GM12891 (cell line): ENCODE data around the gene AMBRA1.

ENCODE experiments used
- DNase-seq: peaks from one replicate; pipeline ENCODE4 v3.0.0; 2011; ENCODE audit warnings: low spot score; ENCODE audit not compliant: insufficient read length
- FAIRE-seq: peaks from 2 replicates; lab custom pipeline; 2011; peaks lifted over from hg19 to GRCh38; lab: Jason Lieb, UNC
- PAX5 ChIP-seq: IDR thresholded peaks from 2 replicates; pipeline ENCODE4 v1.6.1; 2011; ENCODE audit warnings: low read length, moderate library complexity, mild to moderate bottlenecking; ENCODE audit not compliant: insufficient read depth, severe bottlenecking
- POLR2A ChIP-seq: IDR thresholded peaks from 2 replicates; pipeline ENCODE4 v1.6.1; 2011; ENCODE audit warnings: low read depth, low read length, control low read depth
- POLR2AphosphoS5 ChIP-seq: IDR thresholded peaks from 2 replicates; pipeline ENCODE4 v1.6.1; 2011; ENCODE audit warnings: low read depth, low read length, control low read depth
- POU2F2 ChIP-seq: IDR thresholded peaks from 2 replicates; pipeline ENCODE4 v1.6.1; 2011; ENCODE audit warnings: low read depth, mild to moderate bottlenecking, control low read depth, low read length, moderate library complexity
- SPI1 ChIP-seq: IDR thresholded peaks from 2 replicates; pipeline ENCODE4 v1.6.1; 2011; ENCODE audit warnings: low read depth, low read length, control low read depth
- TAF1 ChIP-seq: IDR thresholded peaks from 2 replicates; pipeline ENCODE4 v1.6.1; 2011; ENCODE audit warnings: low read depth, low read length, control low read depth

Gene AMBRA1

GRCh38 chr11:46360878-46361277 is 232.9 kb downstream of the AMBRA1 start:
- DNase-seq (no peak), FAIRE-seq (no peak)
- TF ChIP-seq TAF1, result no peak
- no peak for TF ChIP-seq POLR2AphosphoS5
- TF ChIP-seq POU2F2, result no peak
- no peak for TF ChIP-seq PAX5
- TF ChIP-seq POLR2A, result no peak
- TF ChIP-seq SPI1, result no peak

- DNase-seq (no peak), FAIRE-seq (no peak)
- TF ChIP-seq SPI1, result no peak
- no peak for TF ChIP-seq POLR2A
- no peak for TF ChIP-seq POU2F2
- no peak for TF ChIP-seq TAF1
- no peak for TF ChIP-seq POLR2AphosphoS5
- TF ChIP-seq PAX5, result no peak
Measured at GRCh38 chr11:46359953-46360352, 233.9 kb downstream of the AMBRA1 start.

GRCh38 chr11:46357483-46357936 is 236.3 kb downstream of the AMBRA1 start:
- FAIRE-seq (no peak), DNase-seq (no peak)
- TF ChIP-seq POLR2AphosphoS5, result no peak
- no peak for TF ChIP-seq POLR2A
- TF ChIP-seq TAF1, result no peak
- TF ChIP-seq PAX5, result no peak
- TF ChIP-seq SPI1, result no peak
- TF ChIP-seq POU2F2, result no peak

- DNase-seq (no peak), FAIRE-seq (no peak)
- TF ChIP-seq POU2F2 (no peak), SPI1 (no peak)
Measured at GRCh38 chr11:46356924-46357482, 236.8 kb downstream of the AMBRA1 start.

GRCh38 chr11:46353698-46354097 is 240.1 kb downstream of the AMBRA1 start:
- TF ChIP-seq POLR2A, result no peak
- TF ChIP-seq PAX5, result no peak
- no peak for TF ChIP-seq POLR2AphosphoS5
- no peak for TF ChIP-seq SPI1
- no peak for TF ChIP-seq TAF1
- TF ChIP-seq POU2F2, result no peak
- DNase-seq (no peak), FAIRE-seq (no peak)

GRCh38 chr11:46352063-46352841 is 241.6 kb downstream of the AMBRA1 start:
- no peak for FAIRE-seq
- peak; percentile 70 for DNase-seq
- TF ChIP-seq POLR2A, result no peak
- no peak for TF ChIP-seq PAX5
- TF ChIP-seq POLR2AphosphoS5, result no peak
- no peak for TF ChIP-seq TAF1
- no peak for TF ChIP-seq POU2F2
- TF ChIP-seq SPI1, result no peak

- DNase-seq (no peak), FAIRE-seq (no peak)
- TF ChIP-seq POLR2AphosphoS5, result no peak
- no peak for TF ChIP-seq TAF1
- no peak for TF ChIP-seq PAX5
- no peak for TF ChIP-seq POU2F2
- no peak for TF ChIP-seq SPI1
- no peak for TF ChIP-seq POLR2A
Measured at GRCh38 chr11:46351606-46352005, 242.2 kb downstream of the AMBRA1 start.

GRCh38 chr11:46351148-46351547 is 242.7 kb downstream of the AMBRA1 start:
- FAIRE-seq (no peak), DNase-seq (no peak)
- TF ChIP-seq POLR2A, result no peak
- no peak for TF ChIP-seq TAF1
- TF ChIP-seq PAX5, result no peak
- no peak for TF ChIP-seq SPI1
- TF ChIP-seq POU2F2, result no peak
- no peak for TF ChIP-seq POLR2AphosphoS5

- FAIRE-seq (no peak), DNase-seq (no peak)
- TF ChIP-seq POU2F2 (no peak), SPI1 (no peak), POLR2A (no peak)
Measured at GRCh38 chr11:46350695-46351094, 243.1 kb downstream of the AMBRA1 start.
